Omental fat pad (tissue), 4 donors: ENCODE measurements around the gene MARCHF3. TPM values are rescaled to one million over a fixed set of nuclear protein-coding genes. Genes with fewer than 3 reads are reported as not detected.
"Not testable (repeated sequence)": the region's sequence is repeated elsewhere in the genome, so short reads cannot be mapped to it uniquely, and the experiment has no call there.

Experiments
- ATAC-seq: fragments of 150-250 bp; one replicate; pipeline ENCODE4 v1.9.1; 2016; ENCODE audit warnings: mild to moderate bottlenecking, moderate library complexity; ENCODE audit not compliant: low FRiP score
- DNase-seq: peaks from one replicate; pipeline ENCODE4 v3.0.0-alpha.2; 2019; ENCODE audit warnings: low spot score
- total RNA-seq, 4 donors: library from RNA; depleted of rRNA; stranded (reverse); fragments of >200 nt; gene quantifications; one replicate each; pipeline ENCODE4 v1.1.0, GENCODE V29; 2016
- TF ChIP-seq, protein P1 (sequence below), 3 donors: fragments of 450-650 bp; IDR thresholded peaks; one replicate each; pipeline ENCODE4 v1.5.1; 2016 to 2017; ENCODE audit warnings: antibody characterized with exemption in 3 of 3, mild to moderate bottlenecking in 3 of 3, moderate library complexity in 2 of 3

MARCHF3 gene
- total RNA-seq, 4 donors from 2014 or later, result 7.4 to 72.7 (median 16.2) TPM

DNA sequence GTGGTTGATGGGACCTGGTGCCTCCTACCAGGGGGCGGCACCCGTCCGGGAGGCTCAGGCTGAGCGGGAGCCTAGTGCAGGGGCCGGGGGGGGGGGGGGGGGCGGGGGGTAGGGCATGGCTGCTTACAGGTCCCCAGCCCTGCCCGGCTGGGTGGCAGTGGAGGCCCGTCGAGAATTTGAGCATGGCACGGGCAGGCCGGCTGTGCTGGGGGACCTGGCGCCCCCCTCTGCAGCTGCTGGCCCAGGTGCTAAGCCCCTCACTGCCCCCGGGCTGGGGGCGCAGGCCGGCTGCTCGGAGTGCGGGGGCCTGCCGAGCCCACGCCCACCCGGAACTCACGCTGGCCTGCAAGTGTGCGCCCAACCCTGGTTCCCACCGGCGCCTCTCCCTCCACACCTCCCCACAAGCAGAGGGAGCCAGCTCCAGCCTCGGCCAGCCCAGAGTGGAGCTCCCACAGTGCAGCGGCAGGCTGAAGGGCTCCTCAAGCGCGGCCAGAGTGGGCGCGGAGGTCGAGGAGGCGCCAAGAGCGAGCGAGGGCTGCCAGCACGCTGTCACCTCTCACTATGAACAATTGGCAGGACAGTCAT is 175.7 kb downstream of the MARCHF3 start:
- TF ChIP-seq, protein P1, sequence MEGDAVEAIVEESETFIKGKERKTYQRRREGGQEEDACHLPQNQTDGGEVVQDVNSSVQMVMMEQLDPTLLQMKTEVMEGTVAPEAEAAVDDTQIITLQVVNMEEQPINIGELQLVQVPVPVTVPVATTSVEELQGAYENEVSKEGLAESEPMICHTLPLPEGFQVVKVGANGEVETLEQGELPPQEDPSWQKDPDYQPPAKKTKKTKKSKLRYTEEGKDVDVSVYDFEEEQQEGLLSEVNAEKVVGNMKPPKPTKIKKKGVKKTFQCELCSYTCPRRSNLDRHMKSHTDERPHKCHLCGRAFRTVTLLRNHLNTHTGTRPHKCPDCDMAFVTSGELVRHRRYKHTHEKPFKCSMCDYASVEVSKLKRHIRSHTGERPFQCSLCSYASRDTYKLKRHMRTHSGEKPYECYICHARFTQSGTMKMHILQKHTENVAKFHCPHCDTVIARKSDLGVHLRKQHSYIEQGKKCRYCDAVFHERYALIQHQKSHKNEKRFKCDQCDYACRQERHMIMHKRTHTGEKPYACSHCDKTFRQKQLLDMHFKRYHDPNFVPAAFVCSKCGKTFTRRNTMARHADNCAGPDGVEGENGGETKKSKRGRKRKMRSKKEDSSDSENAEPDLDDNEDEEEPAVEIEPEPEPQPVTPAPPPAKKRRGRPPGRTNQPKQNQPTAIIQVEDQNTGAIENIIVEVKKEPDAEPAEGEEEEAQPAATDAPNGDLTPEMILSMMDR (IDR thresholded peaks at IDR 0.05), result no peak
- no peak for ATAC-seq

DNA sequence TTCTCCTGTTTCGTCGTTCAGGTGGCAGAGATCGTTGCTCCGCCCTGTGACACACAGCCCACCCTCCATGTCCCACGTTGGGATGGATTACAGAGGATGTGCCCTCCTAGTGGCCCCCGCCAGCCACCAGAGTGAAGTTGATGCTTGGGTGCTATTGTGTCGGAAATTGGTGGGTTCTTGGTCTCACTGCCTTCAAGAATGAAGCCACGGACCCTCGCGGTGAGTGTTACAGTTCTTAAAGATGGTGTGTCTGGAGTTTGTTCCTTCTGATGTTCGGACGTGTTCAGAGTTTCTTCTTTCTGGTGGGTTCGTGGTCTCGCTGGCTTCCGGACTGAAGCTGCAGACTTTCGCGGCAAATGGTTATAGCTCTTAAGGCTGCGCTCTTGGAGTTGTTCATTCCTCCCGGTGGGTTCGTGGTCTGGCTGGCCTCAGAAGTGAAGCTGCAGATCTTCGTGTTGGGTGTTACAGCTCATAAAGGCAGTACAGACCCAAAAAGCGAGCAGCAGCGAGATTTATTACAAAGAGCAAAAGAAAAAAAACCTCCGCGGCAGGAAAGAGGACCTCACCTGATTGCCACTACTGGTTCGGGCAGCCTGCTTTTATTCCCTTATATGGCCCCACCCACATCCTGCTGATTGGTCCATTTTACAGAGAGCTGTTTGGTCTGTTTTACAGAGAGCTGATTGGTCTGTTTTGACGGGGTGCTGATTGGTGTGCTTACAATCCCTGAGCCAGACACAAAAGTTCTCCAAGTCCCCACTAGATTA is 176.6 kb downstream of the MARCHF3 start:
- DNase-seq, ATAC-seq: not testable (repeated sequence)

More for the DNA sequence above, 175.7 kb downstream of the MARCHF3 start:
- DNase-seq, result no peak

DNA sequence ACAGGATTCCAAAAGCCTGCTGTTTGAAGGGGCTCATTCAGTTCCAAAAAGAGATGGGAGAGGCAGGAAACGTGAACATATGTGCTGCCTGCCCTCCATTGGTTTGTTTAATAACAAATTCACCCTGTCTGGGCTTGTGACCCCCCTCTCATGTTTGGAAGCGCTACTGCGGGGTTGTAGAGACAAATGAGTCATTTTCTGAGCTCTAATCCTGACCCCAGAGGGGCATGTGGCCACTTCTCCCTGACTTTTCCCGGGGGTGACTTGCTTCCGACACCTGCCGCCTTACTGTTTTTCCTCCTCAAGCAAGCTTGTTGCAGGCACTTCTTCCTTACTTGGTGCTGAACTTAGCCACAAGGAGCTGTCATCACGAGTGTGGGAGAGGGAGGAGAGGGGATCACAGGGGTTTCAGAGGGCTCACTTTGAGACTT is 177.5 kb downstream of the MARCHF3 start:
- TF ChIP-seq, protein P1 (IDR thresholded peaks at IDR 0.05), result no peak
- no peak for DNase-seq
- ATAC-seq, result no peak

DNA sequence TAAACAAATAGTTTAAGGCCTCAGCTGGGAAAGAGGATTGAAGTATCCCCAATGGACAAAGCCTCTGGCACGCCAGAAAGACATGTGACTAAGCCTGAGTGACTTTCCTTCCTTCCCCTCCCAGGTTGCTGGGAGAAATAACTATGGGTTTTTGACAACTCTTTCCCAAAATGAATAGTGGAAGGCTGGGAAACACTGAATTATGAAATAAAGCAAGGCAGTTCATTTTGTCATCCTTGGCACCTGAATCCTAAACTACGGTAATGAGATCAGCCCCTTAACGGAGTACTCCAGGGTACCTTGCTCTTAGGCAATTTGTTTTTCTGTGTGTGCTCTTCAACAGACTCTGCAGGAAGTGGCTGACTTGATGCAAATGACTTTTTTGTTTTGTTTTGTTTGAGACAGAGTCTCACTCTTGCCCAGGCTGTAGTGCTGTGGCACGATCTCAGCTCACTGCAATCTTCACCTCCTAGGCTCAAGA is 178.2 kb downstream of the MARCHF3 start:
- DNase-seq (no peak), ATAC-seq (peak; percentile 53)
- TF ChIP-seq, protein P1 (IDR thresholded peaks at IDR 0.05), result no peak

DNA sequence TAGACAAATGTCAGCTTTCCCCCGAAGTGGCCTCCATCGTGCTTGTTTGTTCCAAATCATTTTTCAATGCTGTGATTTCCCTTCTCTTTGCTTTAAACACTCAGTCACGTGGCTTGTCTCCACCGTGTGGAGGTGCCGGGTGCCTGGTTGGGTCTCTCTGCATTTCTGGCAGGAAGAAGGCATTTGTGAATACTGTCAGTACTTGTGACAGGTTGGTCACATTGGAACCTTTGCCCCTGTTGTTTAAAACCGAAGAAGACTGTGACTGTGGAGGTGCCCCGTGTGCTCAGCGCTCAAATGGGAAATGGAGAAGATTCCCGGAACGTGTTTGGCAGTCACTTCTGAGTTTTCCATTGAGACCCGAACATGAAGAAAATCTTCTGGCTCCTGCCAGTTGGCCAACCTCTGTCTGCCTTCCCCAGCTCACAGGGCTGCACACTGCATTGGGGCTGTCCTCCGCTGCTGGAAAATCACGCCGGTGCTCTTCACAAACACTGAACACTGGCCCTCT is 178.8 kb downstream of the MARCHF3 start:
- TF ChIP-seq, protein P1 (IDR thresholded peaks at IDR 0.05), result no peak
- DNase-seq (no peak), ATAC-seq (peak; percentile 7)

DNA sequence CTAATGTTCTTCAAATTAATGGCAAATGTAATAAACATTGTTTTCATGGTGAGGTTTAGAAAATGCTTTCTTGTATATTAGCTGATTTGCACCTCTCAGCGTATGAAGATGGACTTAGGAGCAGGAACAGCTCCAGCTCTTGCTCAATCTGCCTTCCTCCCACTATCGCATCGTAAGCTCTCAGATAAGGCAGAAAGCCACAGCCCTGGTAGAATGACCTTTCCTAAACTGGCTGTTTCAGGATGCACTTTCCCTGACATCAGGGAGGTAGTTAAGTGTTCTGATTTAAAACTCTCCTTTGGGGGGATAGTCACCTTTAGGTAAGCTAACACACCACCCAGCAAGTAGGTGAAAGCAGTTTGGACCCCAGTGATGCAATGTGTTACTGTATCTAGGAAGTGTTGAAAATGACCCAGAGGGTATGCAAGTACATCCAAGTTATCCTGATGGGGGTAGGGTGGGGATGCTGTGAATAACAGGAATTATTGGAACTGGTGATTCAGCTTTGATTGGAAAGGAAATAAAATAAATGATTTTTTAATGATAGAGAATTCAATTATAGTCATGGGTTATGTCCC is 181.2 kb downstream of the MARCHF3 start:
- ATAC-seq (peak; percentile 66), DNase-seq (no peak)
- TF ChIP-seq, protein P1 (IDR thresholded peaks at IDR 0.05), result no peak

DNA sequence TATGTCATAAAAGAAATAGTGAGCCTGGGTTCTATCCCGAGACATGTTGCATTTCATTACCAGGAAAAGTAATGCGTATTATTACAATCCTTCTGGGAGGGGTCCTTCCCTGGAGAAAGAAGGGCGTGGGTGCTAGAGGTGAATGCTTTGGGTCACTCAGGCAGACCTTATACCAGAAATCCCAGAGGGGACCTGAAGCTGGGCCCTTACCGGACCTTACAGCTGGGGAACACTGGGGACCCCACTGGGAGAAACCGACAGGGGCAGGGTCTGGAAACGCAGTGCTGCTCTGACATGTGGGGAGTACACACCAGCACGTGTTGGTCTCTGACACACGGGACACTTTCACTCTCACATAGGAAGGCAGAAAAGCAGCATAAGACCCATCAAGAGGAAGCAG is 182.1 kb downstream of the MARCHF3 start:
- ATAC-seq (peak; percentile 21), DNase-seq (no peak)
- TF ChIP-seq, protein P1 (IDR thresholded peaks at IDR 0.05), result no peak
